NCI-H1105 treated with DMSO at 0.1 percent for 48 hours (cell line): ENCODE measurements around the gene ZNF750.
"Not testable (repeated sequence)": the region's sequence is repeated elsewhere in the genome, so short reads cannot be mapped to it uniquely, and the experiment has no call there.

Source experiments
- DNase-seq: peaks from one replicate; lab custom pipeline; 2025; lab: John Stamatoyannopoulos, UW

The ZNF750 gene

DNA sequence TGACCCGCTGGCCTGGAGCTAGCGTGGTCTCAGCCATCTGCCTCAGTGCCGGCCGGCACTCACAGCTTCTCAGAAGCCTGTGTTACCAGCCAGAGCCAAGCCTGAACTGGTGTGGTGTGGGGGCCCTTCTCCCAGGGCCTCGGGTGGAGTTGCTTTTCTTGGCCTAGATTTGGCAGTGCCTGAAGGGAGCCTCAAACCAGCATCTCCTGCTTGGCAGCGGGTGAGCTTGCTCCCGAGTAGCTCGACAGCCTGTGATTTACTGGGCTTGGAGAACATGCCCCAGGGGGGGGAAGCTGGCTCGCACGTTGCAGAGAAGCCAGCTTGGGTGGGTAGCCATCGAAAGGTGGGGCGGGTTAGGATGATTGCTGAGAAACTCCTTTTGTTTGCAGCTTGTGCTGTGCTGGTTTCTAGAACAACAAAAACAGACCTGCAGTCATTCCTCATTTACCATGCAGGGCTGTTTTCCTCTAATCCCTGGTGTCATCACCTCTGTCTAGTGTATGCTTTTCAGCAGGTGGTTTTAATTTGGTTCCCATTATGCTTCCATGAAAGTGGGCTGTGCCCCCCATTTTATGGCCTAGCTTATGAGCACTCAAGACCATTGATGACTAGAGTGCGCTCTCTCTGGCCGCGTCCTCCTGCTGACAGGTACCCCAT lies 45.7 kb downstream of the ZNF750 start:
- no peak for DNase-seq

DNA sequence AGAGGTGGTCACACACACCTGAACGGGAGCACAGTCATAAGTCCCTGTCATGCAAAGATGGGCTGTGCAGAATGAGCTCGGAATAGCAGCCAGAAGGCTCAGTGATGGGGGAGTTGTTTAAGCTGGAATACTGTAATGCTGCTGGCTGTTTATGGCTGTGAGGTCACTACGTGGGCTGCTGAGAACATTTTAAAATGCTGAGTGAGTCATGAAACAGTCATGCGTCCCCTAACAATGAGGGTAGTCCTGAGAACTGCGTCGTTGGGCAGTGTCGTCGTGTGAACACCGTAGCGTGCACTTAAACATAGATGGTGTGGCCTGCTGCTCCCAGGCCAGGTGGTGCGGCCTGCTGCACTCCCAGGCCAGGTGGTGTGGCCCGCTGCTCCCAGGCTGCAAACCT lies 48.3 kb downstream of the ZNF750 start:
- no peak for DNase-seq

DNA sequence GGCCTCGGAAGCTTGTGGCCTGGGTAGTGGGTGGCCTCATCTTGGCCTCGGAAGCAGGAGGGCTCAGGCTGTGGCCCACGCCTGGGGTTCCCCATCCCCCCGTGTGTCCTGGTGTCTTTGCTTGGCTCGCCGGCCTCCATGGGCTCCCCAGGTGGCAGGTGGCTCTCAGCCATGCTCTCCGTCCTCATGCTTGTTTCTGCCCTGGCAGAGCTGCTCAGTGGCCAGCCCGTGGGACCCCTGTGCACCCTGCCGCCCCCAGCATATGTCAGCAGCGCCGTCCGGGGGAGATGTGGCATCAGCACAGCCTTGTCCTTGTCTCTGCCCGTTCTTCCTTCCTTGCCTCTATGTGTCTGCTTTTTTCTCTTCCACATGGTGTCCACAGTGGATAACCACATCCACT lies 49.4 kb downstream of the ZNF750 start:
- no peak for DNase-seq

DNA sequence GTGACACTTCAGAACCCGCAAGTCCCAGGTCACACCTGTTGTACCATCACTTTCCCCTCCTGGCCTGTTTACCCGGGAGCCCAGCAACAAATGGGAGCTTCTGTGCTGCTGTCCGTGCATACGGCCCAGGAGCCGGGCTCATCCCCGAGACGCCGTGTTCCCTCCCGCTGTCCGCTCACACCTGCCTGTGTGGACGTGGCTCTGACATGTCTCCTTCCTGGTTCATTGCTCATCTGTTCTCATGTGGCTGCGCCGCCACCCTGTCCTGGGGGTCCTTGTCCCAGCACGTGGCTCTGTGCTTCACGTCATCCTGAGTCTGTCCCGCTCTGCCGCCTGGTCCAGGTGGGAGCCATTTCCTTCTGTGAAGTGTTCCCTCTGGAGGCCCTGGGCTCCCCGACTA lies 50.0 kb downstream of the ZNF750 start:
- DNase-seq = no peak

DNA sequence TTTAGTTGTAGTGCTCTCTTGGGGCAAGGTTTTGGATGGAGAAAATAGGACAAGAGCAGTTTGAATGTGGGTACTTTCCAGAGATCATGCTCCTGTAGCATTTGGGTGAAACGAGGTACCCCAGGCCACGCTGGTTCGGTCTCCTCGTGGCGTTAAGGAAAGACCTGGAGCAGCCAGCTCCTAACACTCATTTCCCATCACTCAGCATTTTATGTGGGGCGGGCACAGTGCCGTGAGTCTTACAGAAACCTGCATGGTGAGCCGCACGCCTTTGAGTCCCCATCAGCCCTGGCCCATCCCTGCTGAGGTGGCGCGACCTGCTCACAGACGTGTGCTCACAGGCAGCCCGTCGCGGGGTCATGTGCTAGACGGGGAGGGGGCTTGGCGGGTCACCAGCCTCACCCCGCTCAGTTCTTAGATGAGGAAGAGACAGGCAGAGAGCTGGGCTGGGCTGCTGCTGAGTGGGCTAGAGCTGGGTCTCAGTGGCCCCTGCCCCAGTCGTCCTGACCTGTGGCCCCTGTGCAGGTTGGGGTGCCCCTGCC lies 50.7 kb downstream of the ZNF750 start:
- no peak for DNase-seq

DNA sequence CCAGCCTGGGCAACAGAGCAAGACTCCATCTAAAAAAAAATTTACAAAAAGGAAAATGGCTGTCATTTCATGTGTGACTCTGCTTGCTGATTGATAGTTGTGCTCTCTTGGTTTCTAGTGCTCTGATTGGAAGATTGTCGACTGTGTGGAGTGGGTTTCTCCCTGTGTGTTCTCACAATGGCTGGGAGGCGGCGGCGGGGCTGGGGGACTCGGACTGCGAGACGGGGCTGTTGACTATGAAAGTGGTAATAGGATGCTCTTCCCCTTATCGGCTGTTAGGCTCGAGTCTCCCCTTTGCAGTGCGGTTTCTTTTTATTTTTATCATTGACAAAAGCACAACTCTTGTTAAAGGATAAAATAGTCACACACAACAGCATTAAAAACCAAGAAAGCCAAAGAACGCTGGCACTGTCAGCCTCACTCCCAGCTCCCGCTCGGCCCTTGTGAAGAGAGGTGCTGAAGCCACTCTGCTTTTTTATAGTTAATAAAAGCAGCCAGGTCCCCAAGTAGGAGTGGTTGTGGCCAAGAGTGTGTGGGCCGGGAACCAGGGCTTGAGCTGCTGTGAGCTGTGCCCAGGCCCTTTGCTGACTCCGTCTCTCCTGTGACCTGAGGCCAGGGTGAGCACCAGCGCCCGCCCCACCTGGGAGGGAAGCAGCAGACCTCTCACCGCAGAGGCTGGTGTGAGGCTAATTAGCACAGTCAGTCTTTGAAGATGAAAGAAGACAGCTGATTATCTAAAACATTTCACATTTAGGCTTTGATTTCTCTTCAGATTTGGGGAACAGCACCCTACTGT lies 51.4 kb downstream of the ZNF750 start:
- no peak for DNase-seq

DNA sequence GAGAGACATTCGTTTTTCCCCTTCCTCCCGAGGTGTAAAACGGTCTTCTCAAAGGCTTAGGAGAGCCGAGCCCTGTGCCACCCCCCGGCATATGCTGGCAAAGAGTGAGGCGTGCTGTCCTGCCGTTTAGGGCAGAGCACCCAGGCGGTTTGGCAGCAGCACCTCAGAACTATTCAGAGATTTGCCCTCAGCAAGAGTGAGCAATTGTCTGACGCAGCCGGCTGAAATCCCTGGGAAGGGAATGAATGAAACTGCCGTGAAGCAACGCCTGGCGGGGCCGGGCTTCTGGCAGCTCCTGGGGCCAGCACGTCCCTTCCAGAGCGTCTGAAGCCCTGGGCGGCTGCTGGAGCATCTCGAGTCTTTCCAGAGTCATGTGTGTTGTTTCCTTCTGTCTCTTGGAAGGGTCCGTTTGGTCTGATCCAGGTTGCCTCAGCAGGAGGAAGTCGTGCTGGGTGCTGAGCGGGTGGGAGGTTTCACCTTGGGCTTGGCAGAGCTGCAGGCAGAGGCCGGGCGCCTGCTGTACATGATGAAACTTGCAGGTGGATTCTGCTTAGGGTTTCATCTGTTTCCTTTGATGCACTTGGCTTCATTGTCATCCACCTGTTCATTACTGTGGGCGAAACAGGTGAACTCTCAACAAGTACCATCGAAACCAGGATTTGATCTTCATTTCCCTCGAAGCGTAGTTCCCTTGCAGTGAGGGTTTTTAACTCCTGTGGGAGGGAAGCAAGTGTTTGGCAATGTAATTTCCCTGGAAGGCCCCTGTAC lies 52.6 kb downstream of the ZNF750 start:
- peak; percentile 82 for DNase-seq

DNA sequence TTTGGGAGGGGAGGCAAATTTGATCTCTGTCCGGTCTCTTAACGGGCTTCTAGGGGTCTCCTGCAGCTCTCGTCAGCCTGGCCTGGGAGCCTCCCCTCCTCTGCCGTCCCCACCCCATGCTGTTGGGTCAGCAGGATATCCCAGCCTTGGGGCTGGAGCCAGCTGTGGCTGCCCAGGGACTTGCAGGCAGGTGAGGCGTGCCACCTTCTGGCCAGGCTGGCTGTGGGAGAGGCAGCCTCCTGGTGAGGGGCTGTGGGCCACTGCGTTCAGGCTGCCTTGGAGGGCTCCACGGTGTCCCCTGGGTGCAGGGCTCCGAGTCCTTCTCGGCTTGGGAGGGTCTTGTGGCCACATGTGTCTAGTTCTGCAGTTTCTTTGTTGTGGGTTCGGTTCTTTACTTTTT lies 53.4 kb downstream of the ZNF750 start:
- DNase-seq = no peak

DNA sequence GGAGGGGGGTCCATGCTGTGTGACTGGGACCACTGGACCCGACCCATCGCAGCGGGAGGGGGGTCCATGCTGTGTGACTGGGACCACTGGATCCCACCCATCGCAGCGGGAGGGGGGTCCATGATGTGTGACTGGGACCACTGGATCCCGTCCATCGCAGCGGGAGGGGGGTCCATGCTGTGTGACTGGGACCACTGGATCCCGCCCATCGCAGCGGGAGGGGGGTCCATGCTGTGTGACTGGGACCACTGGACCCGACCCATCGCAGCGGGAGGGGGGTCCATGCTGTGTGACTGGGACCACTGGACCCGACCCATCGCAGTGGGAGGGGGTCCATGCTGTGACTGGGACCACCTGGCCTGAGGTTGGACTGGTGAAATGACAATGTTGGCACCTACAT lies 54.2 kb downstream of the ZNF750 start:
- not testable (repeated sequence) for DNase-seq

DNA sequence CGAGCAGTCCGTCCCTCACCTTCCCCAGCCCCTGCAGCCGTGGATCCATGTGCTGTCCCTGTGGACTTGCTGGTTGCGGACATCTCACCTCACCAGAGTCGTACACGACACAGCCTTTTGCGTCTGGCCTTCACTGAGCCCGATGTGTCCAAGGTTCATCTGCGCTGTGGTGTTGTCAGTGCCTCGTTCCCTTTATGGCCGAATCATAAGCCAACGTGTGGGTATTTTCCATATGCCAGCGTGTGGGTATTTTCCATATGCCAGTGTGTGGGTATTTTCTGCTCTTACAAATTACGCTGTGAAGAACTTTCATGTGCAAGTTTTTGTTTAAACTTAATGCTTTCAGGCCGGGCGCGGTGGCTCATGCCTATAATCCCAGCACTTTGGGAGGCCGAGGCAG lies 56.3 kb downstream of the ZNF750 start:
- DNase-seq = no peak

DNA sequence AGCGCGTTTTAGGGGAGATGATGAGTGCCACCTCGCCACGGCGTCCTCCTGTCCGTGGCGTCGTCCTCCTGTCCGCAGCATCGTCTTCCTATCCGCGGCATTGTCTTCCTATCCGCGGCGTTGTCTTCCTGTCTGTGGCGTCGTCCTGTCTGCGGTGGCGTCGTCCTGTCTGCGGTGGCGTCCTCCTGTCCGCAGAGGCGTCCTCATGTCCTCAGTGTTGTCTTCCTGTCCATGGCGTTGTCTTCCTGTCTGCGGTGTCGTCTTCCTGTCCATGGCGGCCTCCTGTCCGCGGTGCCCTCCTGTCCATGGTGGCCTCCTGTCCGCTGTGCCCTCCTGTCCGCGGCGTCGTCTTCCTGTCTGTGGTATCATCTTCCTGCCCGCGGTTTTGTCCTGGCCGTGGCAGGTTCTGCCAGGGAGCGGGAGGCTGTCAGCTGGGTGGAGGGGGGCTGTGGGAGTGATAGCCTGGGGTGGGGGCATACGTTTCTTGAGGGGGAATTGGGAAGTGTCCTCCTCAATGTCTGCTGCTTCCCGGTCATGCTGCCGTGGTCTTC lies 57.1 kb downstream of the ZNF750 start:
- DNase-seq = no peak

DNA sequence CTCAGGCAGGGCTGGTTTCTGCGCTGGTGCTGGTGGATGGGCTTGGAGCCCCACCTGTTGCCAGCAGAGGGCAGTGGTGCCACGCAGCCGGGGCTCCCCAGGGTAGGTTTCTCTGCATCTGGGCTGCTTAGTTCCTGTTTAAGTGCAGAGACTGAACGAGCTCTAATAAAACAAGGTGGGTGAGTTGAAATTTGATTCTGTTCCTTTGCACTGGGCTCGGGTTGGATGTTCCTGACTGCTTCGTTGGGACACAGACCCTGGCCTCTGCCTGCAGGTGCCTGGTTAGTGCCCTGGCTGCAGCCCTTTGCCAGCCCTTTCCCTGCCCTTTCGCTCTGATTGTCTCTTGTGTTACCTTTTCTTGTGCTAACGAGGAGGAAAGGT lies 57.9 kb downstream of the ZNF750 start:
- peak; percentile 34 for DNase-seq

DNA sequence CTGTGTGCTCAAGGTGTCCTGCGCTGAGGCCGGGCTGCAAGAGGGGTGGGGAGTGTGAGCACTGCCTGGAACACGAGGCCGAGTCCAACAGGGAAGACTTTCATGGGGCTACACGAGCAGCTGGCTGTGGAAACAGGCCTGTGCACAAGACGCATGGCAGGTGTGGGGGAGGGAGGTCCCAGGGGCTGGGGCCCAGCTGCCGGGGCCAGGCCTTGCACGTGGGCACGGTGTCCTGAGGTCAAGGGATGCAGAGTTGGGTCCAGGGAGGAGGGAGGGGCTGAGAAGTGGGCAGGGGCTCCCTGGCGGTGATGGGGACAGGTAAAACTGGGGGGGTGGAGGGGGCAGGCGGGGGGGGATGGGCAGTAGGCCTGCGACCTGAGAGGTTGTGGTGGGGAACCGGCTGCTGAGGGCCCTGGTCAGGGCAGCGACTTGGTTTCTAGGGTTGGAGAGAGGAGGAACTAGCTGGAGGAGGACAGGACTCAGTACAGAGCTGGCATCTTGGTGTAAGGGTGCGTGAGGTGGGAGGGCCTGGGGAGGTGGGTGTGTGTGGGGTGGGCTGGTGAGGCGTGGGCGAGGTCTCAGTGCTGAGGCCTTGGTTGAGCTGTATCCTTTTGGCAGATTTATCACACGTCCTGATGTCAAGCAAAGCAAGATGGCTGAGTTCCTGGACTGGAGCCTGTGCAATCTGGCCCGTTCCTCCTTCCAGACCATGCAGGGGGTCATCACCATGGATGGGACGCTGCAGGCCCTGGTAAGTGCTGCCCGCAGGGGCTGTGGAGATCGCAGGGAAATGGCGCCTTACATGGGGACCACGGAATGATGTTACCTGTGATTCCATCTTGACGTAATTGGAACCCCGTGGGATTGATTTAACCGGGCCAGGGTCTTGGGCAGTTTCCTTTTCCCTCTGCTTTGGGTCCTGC lies 58.6 kb downstream of the ZNF750 start:
- no peak for DNase-seq

DNA sequence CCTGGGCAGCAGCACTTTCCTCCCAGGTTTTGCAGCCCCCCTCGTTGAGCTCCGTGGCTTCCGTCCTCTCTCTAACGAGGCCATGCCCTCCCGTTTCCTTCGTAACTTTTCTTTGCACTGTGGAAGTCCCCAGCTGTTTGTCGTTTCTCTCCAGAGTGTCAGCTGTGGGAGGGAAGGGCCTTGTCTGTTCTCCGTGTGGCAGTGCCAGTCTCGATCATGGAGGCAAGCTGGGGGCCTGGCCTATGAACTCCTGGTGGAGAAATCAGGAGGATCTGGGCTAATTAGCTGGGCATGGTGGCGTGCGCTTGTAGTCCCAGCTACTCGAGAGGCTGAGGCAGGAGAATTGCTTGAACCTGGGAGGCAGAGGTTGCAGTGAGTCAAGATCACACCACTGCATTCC lies 59.6 kb downstream of the ZNF750 start:
- DNase-seq = no peak

DNA sequence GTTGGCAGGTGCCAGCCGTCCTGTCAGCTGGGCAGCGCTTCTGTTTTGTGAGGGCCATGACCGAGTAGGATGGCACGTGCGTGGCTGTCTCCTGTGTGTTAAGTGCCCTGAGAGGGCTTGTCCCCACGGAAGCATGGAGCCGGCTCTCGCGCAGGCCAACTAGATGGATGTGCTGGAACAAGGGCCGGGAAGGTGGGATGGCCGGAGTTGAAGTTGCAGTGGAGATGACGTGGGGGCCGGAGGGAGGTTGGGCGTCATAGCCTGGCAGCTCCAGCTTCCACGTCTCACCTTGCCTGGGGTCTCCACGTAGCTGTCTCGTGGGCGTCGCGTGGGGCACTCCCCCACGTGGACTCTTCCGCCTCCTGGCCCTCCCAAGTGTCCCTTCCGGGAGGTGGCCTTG lies 60.3 kb downstream of the ZNF750 start:
- no peak for DNase-seq
